ENCODE data around the gene FSTL3.

The FSTL3 gene

GRCh38 chr19:685454-685931, 9.3 kb downstream of the FSTL3 start:
- Histone ChIP-seq H3K9me3 (ENCODE audit: severe bottlenecking) (no peaks in the 10 kb centered on the region), H3K4me3 (ENCODE audit: severe bottlenecking) (no peak overlapping the region), H3K4me1 (ENCODE audit: insufficient read depth, poor library complexity, severe bottlenecking) (no peaks in the 10 kb centered on the region), H3K27ac (ENCODE audit: poor library complexity, severe bottlenecking) (no peak overlapping the region), H3K36me3 (ENCODE audit: low read depth) (peaks cover 9% of the 10 kb centered on the region), H3K27me3 (ENCODE audit: insufficient read depth, poor library complexity, severe bottlenecking) (no peaks in the 10 kb centered on the region)
- ATAC-seq (ENCODE audit: low read depth) = peak; percentile 1; the same call in 1 of the 3 replicates
- TF ChIP-seq, protein P1, sequence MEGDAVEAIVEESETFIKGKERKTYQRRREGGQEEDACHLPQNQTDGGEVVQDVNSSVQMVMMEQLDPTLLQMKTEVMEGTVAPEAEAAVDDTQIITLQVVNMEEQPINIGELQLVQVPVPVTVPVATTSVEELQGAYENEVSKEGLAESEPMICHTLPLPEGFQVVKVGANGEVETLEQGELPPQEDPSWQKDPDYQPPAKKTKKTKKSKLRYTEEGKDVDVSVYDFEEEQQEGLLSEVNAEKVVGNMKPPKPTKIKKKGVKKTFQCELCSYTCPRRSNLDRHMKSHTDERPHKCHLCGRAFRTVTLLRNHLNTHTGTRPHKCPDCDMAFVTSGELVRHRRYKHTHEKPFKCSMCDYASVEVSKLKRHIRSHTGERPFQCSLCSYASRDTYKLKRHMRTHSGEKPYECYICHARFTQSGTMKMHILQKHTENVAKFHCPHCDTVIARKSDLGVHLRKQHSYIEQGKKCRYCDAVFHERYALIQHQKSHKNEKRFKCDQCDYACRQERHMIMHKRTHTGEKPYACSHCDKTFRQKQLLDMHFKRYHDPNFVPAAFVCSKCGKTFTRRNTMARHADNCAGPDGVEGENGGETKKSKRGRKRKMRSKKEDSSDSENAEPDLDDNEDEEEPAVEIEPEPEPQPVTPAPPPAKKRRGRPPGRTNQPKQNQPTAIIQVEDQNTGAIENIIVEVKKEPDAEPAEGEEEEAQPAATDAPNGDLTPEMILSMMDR (IDR thresholded peaks at IDR 0.05; ENCODE audit: poor library complexity, severe bottlenecking) = no peak
- no peak for DNase-seq (ENCODE audit: low spot score)

GRCh38 chr19:686589-687297, 10.6 kb downstream of the FSTL3 start:
- no peaks in the 10 kb centered on the region for H3K27me3 ChIP-seq (ENCODE audit: insufficient read depth, poor library complexity, severe bottlenecking)
- no peak overlapping the region for H3K27ac ChIP-seq (ENCODE audit: poor library complexity, severe bottlenecking)
- no peak overlapping the region for H3K4me3 ChIP-seq (ENCODE audit: severe bottlenecking)
- DNase-seq (ENCODE audit: low spot score) (no peak), ATAC-seq (ENCODE audit: low read depth) (no peak)
- TF ChIP-seq, protein P1 (IDR thresholded peaks at IDR 0.05; ENCODE audit: poor library complexity, severe bottlenecking) = no peak
- H3K9me3 ChIP-seq (ENCODE audit: severe bottlenecking) = no peaks in the 10 kb centered on the region
- H3K4me1 ChIP-seq (ENCODE audit: insufficient read depth, poor library complexity, severe bottlenecking) = no peaks in the 10 kb centered on the region
- H3K36me3 ChIP-seq (ENCODE audit: low read depth) = peaks cover 2% of the 10 kb centered on the region

DNA sequence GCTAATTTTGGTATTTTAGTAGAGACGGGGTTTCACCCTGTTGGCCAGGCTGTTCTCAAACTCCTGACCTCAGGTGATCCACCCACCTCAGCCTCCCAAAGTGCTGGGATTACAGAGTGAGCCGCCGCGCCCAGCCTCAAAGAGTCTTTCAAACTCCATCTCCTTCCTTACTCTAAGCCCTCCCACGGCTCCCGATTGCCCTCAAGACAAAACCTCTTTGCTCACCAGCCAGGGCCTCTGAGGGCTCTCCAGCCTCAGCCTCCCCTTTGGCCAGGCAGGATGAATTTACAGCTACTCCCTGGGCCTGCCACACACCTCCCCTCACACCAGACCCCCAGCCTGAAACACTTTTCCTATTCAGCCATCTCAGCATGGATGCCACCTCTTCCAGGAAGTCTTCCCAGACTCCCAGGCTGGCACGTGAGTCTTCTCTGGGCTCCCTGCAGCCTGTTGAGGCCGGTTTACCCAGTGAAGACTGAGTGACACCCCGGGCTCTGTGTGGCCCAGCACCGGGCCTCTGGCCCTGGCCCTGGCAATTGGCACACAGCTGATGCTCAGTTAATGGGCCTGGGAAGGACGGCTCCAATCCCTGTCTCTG, 11.5 kb downstream of the FSTL3 start:
- DNase-seq (ENCODE audit: low spot score) (no peak), ATAC-seq (ENCODE audit: low read depth) (no peak)
- H3K4me1 ChIP-seq (ENCODE audit: insufficient read depth, poor library complexity, severe bottlenecking) = no peaks in the 10 kb centered on the region
- H3K27ac ChIP-seq (ENCODE audit: poor library complexity, severe bottlenecking) = no peak overlapping the region
- no peaks in the 10 kb centered on the region; the same call in 1 of the 2 replicates for H3K36me3 ChIP-seq (ENCODE audit: low read depth)
- H3K9me3 ChIP-seq (ENCODE audit: severe bottlenecking) = no peaks in the 10 kb centered on the region
- TF ChIP-seq, protein P1 (IDR thresholded peaks at IDR 0.05; ENCODE audit: poor library complexity, severe bottlenecking) = no peak
- H3K27me3 ChIP-seq (ENCODE audit: insufficient read depth, poor library complexity, severe bottlenecking) = no peaks in the 10 kb centered on the region
- no peak overlapping the region for H3K4me3 ChIP-seq (ENCODE audit: severe bottlenecking)

DNA sequence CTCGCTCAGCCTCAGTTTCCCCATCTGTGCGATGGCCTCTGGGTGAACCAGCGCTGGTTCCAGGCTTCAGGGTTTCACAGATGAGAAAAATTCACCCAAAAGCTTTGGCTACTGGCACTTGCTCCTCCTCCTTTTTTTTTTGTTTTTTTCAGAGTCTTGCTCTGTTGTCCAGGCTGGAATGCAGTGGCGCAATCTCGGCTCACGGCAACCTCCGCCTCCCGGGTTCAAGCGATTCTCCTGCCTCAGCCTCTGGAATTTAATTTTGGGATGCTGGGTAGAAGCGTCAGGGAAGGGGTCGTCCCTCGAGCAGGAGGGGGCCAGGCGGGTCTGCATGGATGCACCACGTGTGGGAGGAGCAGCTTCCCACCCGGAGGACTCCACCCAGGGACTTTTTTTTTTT, 12.0 kb downstream of the FSTL3 start:
- no peaks in the 10 kb centered on the region for H3K36me3 ChIP-seq (ENCODE audit: low read depth)

More for the DNA sequence above, 12.0 kb downstream of the FSTL3 start:
- TF ChIP-seq, protein P1 (IDR thresholded peaks at IDR 0.05; ENCODE audit: poor library complexity, severe bottlenecking) = no peak
- H3K9me3 ChIP-seq (ENCODE audit: severe bottlenecking) = no peaks in the 10 kb centered on the region
- H3K4me1 ChIP-seq (ENCODE audit: insufficient read depth, poor library complexity, severe bottlenecking) = no peaks in the 10 kb centered on the region
- ATAC-seq (ENCODE audit: low read depth) (no peak), DNase-seq (ENCODE audit: low spot score) (no peak)
- no peaks in the 10 kb centered on the region for H3K27me3 ChIP-seq (ENCODE audit: insufficient read depth, poor library complexity, severe bottlenecking)
- H3K4me3 ChIP-seq (ENCODE audit: severe bottlenecking) = no peak overlapping the region
- no peak overlapping the region for H3K27ac ChIP-seq (ENCODE audit: poor library complexity, severe bottlenecking)
